GM18873 (cell line): ENCODE results near the gene RAI14.
"Not testable (repeated sequence)": the region's sequence is repeated elsewhere in the genome, so short reads cannot be mapped to it uniquely, and the experiment has no call there.

Source experiments
- ATAC-seq: cut with Tn5 transposase; IDR thresholded peaks from one replicate; pipeline ENCODE4 v1.9.1; 2021; ENCODE audit warnings: mild to moderate bottlenecking, moderate library complexity, moderate number of reproducible peaks; ENCODE audit not compliant: unreplicated experiment, low FRiP score

The RAI14 gene

DNA sequence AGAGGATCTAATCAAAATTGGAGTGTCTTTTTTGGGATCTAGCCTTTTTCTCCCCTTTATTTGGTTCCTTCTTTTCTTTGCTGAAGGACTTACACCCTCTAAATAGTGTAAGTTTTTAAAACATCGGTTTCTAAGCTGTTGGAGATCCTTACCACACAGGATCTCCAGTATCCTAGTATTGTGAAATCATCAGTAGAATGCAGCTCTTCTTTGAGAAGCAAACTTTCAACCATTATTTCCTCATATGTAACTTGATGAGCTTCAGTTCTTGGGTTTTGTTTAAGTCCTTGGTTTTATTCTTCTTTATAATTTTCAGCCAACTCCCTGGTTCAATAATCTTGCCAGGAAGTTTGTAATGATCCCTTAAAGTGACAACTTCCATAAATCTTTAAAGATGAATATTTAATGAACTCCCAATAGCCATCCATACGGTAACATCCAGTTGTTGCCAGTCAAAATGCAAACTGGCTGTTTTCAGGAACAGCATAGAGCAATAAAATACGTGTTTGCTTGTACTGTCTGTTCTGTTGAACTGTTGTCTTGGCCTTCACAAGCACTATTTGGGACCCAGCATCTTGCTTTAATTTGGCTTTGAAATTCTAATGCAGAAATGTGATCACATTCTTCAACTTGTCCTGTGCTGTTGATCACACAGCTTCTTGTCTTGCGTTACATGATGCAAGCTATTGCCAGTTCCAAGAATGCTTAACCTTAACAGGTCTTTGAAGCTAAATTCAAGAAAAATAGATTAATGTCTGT lies 148.0 kb downstream of the RAI14 start:
- ATAC-seq: no peak

GRCh38 chr5:34804913-34805312 lies 148.8 kb downstream of the RAI14 start:
- ATAC-seq: no peak

DNA sequence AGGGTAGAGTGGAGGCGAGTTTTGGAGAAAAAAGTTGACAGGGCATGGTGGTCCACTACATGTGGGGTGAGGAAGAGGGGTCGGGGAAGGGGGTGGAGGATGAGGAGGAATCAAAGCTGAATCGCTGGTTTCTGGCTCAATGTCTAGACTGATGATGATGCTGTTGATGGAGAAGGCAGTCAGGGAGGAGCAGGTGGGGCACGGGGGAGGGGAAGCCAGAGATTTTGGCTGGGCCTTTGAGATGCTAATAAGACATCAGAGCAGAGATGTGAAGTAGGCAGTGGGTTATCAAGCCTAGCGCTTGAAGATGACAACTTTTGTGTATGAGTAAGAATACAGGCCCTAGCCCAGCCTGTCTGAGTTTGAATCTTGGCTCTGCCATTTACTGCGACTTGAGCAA lies 150.4 kb downstream of the RAI14 start:
- ATAC-seq: no peak

- ATAC-seq: no peak
Observed at GRCh38 chr5:34811706-34812105, 155.6 kb downstream of the RAI14 start.

DNA sequence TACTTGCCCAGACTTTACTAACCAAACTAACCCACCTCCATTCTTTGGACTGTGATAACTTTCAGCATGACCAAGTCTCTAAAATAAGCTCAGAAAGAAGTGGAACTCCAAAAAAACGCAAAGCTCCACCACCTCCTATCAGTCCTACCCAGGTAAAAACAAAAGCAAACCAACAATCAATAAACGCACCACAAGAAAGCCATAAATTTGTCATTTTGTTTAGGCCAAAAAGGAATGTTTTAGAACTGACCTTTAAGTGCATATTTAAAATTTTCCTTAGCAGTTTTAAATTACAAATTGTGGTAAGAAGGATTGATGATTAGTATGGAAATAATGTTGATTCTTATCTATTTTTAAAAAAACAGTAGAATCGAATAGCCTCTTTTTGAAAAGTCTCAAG lies 157.4 kb downstream of the RAI14 start:
- ATAC-seq: no peak

- no peak for ATAC-seq
Observed at GRCh38 chr5:34817558-34818351, 161.6 kb downstream of the RAI14 start.

GRCh38 chr5:34818717-34819116 lies 162.6 kb downstream of the RAI14 start:
- no peak for ATAC-seq

DNA sequence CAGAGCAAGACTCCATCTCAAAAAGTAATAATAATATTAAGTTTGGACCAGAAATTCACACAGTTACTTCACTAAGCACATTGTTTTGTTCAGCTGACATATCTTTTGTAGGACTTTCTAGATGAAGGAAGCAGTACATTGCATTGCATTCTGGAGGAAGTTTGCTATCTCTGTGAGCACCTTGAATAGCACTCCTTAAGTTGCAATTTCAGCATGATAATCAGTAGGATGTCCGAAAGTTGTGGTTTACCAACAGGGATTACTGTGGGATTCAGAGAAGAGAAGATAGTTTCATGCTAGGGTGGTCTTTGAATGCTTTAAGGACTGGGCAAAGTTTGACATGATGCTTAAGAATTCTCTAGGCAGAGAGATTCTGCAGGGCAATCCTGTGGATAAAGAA lies 164.5 kb downstream of the RAI14 start:
- ATAC-seq: no peak

GRCh38 chr5:34822956-34823715 lies 167.0 kb downstream of the RAI14 start:
- no peak for ATAC-seq

DNA sequence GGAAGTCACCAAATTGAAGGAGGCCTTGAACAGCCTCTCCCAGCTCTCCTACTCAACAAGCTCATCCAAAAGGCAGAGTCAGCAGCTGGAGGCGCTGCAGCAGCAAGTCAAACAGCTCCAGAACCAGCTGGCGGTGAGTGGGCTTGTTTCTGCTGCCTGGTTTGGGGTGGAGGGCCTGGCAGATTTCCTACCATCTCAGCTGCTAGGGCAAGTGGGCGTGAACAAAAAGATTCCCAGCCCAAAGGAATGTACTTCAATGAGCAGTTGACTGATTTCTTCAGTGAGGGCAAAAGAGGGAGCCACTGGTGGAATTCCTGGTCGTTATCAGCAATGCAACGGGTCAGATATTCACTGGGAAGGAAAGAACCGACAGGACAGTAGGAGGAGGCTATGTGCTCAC lies 170.2 kb downstream of the RAI14 start:
- ATAC-seq: no peak

- ATAC-seq: no peak
Observed at GRCh38 chr5:34827588-34828506, 171.7 kb downstream of the RAI14 start.

- not testable (repeated sequence) for ATAC-seq
Observed at GRCh38 chr5:34830827-34831226, 174.7 kb downstream of the RAI14 start.

DNA sequence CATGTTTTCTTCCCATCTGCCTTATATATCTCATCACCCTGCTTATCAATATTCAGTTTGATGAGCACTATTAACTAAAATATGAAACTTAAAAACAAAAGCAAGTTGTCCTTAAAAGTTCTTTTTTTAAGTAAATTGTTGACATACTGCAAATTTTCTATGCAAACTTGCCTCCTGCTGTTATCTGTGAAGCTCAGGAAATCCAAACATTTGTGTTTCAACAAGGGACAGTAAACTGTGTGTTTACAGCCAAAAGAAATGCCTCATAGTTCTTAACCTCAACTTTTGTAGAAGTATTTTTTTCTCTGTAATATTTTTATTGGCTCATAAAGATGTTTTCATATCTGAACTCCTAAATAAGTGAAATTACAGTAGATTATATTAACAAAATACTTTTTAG lies 175.2 kb downstream of the RAI14 start:
- ATAC-seq: no peak

DNA sequence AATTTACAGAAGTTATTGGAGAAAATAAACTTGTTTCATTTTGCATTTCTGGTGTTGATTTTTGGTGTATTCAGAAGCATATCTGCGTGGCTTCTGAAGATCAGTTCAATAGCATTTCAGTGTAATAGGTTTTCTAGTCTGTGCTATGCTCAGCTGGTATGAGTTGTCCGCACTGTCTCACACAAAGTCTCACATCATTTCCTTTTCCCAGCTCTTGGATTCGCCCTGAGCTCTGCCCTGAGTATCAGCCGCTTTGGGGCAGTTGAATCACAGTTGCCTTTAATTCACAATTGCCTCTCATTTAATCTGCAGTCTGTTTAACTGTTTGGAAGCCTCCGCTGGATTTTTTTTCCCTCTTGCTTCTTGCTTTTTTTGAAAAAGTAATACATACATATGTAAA lies 176.4 kb downstream of the RAI14 start:
- ATAC-seq: no peak

DNA sequence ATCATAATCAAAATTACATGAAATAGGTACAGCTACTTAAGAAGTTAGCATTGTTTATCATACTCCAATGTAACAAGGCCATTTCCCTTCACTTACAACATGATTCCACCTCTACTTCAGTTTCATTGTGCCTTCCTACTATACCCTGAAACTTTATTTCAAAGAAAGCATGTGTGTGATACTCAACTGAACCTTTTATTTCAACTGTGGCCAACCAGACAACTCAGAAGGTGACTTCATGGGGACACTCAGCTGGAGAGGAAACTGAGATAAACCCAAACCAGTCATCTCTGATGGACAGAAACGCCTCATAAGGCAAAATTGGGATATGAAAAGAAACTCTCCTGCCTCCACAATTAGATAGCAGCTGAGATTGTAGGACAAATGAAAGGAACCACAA lies 177.0 kb downstream of the RAI14 start:
- ATAC-seq: no peak

- no peak for ATAC-seq
Observed at GRCh38 chr5:34833976-34834793, 178.1 kb downstream of the RAI14 start.

- no peak for ATAC-seq
Observed at GRCh38 chr5:34834794-34835089, 178.6 kb downstream of the RAI14 start.

DNA sequence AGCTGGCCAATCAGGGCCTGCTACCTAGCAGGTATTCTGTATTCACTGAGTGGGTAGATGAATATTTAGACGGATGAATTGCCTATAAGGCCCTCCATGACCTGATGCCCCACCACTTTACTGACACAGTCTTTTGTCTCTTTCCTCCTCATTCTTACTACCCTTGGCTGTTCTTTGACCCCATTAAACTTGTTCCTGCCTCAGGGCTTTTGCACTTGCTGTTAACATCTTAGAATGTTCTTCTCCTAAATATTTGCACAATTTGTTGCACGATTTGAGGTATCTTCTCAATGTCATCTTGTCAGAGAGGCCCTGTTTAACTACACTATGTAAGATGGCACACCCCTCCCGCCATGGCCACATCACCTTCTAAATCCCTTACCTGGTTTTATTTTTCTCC lies 179.5 kb downstream of the RAI14 start:
- ATAC-seq: no peak
